Kidney capillary endothelial cell (primary cell): Measurements from ENCODE around the gene PLA2G4B.
"Not testable (repeated sequence)": the region's sequence is repeated elsewhere in the genome, so short reads cannot be mapped to it uniquely, and the experiment has no call there.

Experiments
- DNase-seq: peaks from one replicate; pipeline ENCODE4 v3.0.0-alpha.2; 2018; ENCODE audit warnings: low spot score

PLA2G4B gene

DNA sequence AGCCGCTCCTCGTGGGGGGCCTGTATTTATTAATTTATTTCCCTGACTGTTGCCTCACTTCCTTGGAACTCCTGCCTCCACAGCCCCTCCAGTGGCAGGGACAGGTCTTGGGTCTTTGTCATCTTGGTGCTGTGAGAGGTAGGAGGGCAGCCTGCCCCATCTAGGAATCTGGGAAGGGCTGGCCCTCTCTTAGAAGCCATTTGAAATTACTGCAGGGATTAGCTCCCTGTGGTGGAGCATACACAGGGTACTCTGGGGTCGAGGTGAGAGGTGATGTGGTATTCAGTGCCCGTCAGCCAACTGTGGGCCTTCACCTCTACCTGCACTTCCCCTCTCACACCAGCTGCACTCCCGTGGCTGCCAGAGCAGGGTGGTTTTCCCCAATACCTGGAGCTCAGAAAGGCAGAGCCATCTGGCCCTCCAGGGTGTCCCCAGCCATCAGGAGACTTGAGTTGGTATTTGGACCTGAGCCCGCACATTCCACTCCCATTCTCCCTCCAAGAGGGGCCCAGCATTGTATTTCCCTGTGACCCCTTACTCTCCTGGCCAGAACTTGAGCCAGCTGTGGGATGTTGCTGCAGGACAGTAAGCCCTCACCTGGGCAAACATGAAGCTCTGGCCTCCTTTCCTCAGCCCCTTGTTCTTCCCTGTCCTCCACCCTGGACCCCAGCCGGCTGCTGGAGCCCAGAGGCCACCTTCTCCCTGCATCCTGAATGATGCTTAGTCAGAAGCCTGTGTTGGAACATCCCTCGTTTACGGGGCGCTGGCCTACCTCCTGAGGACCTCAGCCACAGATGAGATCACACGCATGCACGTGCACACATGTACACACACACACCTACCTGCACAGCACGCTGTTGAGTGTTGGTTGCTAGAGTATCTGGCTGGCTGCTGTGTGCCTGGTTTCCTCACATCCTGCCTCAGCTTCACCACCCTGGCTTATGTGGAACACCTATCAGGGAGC lies 12.8 kb upstream of the PLA2G4B start:
- DNase-seq = no peak

DNA sequence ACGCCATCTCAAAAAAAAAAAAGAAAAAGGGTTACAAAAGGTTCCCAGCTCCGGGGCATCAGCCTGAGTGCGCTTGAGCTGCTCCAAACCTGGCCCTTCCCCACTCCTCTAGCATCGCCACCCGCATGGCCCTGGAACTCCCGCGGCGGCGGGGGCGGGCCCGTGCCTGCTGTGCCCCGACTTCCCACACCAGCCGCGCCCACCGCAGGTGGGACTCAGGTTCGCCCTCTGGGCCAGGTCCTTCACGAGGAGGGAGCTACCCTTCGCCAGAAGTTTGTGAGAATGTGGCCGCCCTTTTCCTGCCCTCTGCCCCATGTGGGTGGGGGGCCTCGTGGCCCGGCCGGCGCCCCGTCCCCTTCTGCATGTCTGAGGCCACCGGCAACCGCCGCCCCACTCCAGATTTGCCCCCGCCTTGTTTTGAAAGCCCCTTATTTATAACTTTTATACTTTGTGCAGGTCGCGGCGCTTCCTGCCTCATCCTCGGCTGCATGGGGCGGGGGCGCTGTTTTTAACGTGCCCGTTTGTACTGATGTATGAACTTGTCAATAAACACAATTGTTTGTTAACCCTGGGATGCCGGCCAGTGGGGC lies 11.3 kb upstream of the PLA2G4B start:
- no peak for DNase-seq

DNA sequence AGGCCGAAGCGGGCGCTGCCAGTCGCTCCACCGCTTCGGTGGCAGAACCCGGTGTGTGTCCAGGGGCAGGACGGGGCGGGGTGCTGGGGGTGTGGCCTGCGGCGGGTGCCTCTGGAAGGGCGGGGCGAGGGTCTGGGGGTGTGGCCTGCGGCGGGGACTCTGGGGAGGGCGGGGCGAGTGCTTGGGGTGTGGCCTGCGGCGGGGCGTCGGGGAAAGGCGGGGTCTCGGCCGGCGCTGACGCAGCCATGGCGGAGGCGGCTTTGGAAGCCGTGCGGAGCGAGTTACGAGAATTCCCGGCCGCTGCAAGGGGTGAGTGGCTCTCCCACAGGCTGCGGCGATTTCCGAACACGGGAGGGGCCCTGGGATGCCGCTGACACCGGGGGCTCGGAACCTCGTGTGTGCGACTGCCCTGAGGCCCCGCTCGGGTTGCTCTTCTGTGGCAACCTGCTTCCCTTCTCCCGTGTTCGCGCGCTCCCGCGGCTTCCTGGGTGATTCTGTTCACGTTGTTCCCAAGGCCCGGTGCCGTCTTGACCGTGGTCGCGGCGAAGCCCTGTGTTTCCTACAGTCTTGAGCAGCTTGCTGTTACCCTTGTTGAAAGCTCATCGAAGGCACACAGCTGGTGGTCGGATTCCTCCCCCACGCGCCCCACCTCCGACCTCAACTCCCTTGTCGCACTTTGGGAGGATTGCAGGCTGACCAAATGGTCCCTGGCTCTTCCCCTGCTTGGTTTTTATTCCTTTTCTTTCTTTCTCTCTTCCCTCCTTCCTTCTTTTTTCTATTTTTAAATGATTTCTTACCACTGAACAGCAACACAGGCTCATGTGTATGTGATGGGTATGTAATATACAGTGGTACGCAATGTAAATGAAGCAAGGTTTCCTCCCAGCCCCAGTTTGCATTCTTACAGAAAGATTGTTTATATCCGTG lies 10.5 kb upstream of the PLA2G4B start, which contains the start of gene JMJD7:
TSS of gene JMJD7 (plus strand) at position 213 of the 927 bp plus-strand sequence. CDS start at position 246, 33 bp downstream.
- DNase-seq = peak; percentile 84

DNA sequence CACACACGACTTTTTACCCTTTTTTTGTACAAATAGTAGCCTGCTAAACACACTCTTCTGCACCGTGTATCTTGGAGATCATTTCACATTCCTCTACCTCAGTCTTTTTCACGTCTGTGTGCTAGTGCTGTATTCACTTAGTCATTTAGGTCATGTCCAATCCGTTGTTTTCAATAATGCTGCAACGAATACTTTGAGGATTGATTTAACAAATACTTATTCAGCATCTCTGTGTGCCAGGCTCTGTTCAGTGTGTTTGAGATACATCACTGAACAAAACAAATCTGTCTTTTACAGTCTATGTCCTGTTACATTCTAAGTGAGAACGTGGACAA lies 9.9 kb upstream of the PLA2G4B start:
- DNase-seq = peak; percentile 10

DNA sequence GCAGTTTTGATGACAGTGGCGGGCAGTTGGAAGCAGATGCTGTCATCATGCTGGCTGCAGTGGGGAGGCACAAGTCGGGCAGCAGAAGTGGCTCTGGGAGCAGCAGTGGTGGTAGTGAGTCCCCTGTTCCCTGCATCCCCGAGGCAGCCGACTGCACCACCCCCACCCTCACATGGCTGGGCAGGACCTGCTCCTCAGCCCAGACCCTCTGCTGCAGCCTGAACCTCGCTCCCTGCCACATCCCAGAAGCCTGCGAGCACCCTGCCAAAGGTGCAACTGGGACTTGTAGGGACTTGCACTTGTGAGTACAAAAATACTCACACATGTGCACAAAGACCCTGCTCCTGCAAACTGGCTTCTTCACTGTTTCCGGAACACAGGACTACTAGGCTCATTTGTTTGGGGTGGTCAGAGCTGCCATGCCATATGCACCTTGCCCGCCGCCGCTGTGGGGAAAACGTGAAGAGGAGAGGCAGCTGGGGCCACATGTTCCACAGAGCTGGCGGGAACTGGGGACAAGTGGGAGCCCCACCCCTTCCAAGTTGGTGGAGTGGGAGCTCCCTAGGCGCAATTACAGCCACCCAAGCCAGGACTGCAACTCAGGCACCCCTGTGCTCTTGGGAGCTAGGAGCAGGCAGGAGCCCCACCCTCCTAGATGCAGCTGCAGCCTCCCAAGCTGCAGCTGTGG lies 8.5 kb upstream of the PLA2G4B start:
- DNase-seq = no peak

DNA sequence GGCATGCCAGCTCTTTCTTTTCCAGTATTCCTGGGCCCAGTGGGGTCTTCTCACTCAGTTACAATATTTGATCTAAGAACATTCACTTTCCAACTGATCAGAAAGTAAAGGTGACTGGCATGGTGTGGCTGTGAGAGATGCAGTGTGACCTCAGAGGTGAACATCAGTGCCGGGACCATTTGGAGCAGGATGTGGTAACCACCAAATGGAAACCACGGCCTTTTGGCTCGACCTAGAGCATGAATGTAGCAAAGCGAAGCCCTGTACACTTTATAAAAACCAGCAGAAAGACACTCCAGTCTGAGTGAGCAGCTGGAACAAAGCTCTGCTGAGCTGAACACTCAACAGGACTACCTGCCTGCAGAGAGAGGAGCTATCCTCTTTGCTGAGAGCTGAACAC lies 7.4 kb upstream of the PLA2G4B start:
- not testable (repeated sequence) for DNase-seq

DNA sequence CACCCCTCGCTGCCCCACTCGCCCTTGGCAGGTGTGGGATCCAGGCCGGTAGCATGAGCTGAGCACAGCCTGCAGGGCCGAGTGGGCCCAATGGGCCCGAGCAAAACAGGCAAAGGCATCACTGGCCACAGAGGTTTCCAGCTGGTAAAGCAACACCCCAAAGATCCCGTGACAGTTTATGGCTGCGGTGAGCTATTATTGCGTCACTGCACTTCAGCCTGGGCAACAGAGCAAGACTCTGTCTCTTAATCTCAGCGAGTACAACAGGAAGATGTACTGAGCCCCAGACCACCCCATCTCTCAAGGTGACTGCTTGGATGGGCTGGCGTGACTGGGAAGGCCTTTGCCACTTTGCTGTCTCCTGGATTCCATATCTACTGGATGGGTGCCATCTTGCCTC lies 6.4 kb upstream of the PLA2G4B start:
- no peak for DNase-seq

DNA sequence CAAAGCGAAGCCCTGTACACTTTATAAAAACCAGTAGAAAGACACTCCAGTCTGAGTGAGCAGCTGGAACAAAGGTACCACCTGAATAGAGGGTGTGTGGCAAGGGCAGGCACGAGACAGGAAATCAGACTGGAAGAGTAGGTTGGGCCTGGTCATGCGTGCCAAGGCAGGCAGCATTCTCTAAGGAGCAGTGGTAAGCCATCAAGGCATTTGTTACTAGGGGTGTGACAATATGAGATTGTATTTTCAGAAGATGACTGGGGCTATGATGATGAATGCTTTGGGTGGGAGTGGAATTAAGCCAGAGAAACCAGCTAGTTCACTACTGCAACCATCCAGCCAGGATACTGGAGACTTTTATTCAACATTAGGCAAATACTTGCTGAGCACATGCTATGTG lies 5.8 kb upstream of the PLA2G4B start:
- DNase-seq = no peak

DNA sequence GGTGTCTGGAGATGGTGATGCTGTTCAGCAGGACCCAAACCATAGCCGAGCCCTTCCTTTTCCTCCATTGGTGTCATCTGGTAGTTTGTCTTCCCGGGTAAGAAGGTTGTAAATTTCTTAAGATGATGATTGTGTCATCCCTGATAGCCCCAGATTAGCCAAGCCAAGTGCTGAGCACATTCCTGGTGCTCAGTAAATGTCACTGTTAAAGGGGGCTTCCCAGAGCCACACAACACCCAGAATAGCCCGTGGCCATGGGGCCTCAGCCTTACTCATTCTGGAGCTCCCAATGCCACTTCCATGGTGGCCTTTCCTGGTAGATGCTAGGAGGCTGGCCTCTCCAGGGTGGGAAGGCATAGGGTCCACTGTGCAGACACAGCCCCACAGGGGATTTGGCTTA lies 4.6 kb upstream of the PLA2G4B start:
- no peak for DNase-seq

DNA sequence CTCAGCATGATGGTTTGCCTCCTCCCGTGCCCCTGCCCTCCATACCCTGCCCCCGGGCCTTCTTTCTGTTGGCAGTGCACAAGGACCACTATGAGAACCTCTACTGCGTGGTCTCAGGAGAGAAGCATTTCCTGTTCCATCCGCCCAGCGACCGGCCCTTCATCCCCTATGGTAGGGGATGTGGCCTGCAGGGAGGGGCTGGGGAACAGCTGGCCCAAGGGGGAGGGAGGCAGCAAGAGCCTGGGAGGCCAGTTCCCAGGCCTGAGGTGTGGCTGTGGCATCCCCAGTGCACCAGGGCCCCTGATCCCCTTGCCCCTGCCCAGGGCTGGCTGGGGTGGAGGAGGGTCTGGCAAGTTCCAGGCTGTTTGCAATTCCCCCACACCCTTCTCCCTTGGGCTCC lies 2.6 kb upstream of the PLA2G4B start:
- DNase-seq = no peak

DNA sequence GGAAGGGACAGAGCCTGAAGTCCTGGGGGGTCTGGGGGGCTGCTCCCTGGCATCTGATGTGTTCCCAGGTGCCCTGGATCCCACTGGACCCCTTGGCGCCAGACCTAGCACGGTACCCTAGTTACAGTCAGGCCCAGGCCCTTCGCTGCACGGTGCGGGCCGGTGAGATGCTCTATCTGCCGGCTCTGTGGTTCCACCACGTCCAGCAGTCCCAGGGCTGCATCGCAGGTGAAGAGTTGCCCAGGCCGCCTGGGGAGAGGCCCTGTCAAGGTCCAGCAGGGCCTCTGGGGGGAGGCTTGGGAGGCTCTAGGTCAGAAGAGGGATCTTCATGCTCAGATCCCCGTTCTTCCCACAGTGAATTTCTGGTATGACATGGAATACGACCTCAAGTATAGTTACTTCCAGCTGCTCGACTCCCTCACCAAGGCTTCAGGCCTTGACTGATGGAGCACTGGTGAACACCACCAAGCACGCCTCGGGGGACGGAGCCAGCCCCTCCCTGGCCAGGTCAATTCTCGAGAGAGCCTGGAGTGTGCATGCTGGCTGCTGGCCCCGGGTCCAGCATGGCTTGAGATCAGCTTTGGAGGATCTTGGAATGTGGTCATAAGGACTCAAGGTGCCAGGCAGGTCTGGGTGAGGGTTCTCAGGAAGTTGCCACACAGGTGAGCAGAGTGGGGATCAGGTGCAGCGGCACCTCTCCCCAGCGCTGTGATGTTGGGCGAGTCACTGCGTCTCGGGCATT lies 1.8 kb upstream of the PLA2G4B start:
- no peak for DNase-seq

DNA sequence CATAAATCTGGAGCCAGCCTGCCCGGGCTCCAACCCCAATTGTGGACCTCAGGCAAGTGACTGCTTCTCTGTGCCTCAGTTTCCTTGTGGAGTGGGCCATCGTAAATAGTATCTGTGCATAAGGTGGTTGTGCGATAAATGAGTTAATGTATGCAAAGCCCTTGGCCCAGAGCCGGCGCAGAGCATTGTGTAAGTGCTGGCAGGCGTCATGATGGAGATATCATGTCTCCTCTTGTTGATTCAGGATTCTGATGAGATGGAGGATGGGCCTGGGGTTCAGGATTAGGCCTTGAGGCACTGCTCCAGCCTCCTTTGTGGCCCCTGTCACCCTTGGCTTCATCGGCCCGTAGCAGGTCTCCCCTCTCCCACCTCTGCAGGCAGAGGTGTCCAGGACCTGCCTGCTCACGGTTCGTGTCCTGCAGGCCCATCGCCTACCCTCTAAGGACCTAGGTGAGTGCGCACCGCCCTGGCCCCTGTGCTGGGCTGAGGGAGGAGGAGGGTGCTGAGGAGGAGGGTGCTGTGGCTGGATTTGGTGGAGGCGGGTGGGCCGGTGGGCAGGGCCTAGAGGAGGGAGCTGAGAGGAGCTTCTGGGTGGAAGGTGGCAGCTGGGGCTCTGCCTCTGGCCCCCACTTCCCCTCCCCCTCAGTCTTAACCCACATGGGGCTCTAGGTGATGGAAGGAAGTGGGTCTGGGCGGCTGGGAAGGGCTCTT lies 1.3 kb downstream of the PLA2G4B start:
- no peak for DNase-seq

DNA sequence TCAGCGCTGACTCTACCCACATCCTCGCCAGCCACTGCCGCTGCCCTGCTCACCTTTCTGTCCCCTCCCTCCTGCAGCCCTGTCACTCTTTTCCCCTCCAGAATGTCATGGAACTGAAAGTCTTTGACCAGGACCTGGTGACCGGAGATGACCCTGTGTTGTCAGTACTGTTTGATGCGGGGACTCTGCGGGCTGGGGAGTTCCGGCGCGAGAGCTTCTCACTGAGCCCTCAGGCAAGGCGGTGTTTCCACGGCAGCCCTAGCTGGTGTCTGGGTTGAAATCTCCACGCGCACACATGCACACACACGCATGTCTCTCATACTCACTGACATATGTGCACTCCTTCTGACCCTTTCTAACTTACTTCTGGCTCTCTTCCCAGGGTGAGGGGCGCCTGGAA lies 2.0 kb downstream of the PLA2G4B start:
- no peak for DNase-seq

DNA sequence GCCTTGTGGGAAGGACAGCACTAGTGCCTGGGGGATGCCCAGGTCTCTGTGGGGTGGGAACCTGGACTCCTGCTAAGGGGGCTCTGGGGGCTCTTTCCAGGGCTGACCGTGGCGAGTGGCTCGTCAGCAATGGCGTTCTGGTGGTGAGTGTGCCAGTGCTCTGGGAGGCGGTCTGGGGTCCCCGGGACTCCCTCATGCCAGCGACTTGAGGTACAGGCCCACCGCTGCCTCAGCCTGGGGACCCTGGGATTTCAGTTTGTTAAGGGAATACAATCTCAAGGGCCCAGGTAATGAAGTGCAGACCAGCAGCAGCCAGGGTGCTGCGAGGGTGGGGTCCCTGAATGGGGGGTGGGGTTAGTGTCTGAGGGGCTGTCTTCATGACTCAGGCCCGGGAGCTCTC lies 2.5 kb downstream of the PLA2G4B start:
- no peak for DNase-seq

DNA sequence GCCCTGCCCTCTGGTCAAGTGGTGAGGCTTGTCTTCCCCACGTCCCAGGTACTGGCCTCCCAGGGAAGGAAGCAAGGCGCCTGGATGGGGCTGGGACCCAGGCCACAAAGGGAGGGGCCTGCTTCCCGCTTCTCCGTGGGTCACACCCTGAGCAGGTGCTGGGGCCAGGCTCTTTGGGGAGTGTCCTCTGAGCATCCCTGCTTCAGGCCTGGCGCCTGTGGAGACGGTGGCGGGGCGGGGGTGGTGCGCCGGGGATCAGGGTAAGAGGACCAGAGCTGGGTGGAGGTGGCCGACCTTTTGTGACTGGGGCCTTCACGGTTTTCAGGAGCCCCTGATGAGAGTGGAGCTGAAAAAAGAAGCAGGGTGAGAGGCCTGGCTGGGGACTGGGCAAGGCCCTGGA lies 3.6 kb downstream of the PLA2G4B start:
- DNase-seq = no peak

DNA sequence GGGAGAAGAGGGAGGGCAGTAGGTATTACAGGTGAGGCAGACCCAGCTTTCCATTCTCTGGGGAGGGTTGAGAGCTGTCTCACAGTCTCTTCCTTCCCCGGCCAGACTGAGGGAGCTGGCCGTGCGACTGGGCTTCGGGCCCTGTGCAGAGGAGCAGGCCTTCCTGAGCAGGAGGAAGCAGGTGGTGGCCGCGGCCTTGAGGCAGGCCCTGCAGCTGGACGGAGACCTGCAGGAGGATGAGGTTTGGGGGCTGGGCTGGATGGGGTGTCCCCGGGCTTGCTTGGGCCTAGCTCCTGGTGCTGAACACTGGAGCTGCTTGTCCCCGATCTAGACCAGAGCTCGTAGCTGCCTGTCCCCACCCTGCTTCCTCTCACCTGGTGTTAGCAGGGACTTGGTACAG lies 4.9 kb downstream of the PLA2G4B start:
- DNase-seq = no peak

DNA sequence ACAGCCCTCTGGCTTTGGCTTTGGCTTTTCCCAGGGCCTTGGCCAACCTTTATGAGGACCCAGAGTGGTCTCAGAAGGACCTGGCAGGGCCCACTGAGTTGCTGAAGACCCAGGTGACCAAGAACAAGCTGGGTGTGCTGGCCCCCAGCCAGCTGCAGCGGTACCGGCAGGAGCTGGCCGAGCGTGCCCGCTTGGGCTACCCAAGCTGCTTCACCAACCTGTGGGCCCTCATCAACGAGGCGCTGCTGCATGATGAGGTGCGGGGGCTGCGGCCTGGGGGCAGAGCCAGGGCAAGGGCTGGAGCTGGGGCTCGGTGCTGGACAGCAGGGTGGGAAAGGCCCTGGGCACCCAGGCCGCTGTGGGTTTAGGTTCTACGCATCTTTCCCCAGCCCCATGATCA lies 6.2 kb downstream of the PLA2G4B start:
- DNase-seq = no peak

DNA sequence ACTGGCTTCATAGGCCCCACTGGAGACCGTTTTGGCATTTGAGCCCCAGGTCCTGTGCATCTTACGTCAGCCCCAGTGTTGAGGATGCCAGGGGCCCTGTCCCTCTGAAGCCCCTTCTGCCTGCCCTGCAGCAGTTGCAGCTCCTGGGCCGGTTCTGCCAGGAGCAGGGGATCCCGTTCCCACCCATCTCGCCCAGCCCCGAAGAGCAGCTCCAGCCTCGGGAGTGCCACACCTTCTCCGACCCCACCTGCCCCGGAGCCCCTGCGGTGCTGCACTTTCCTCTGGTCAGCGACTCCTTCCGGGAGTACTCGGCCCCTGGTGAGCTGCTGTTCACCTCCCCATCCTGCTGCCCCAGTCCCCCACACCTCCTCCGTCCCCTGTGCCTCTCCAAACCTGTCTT lies 8.6 kb downstream of the PLA2G4B start:
- no peak for DNase-seq

DNA sequence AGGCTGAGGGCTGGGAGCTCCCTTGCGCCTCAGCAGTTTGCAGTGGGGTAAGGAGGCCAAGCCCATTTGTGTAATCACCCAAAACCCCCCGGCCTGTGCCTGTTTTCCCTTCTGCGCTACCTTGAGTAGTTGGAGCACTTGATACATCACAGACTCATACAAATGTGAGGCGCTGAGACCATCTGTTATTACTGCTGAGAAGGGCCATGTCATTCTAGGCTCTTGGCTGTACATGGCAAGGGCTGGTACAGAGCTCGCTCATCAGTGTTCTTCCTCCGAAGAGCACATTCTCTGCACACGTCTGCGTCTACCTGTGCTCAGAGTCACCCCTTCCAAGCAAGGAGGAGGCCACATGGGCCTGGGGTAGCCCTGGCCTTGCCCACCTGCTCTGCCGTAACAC lies 9.3 kb downstream of the PLA2G4B start:
- no peak for DNase-seq

DNA sequence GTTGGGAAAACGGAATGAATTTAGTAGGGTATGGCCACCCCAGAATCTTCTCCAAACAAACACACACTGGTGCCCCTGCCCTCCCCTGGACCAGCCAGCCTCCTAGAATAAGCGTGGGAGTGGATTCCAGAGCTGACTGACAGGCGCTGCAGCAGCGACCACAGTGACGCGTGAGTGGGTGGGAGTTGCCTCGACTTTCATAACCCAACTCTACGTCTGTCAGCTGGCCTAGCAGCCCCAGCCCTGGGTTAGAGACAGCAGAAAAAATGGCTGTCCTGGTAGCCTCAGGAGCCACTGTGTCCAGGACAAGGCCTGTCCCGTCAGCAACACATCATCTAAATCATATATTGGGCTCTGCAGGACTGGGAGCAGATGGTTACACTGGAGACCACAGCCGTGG lies 10.0 kb downstream of the PLA2G4B start:
- DNase-seq = no peak

DNA sequence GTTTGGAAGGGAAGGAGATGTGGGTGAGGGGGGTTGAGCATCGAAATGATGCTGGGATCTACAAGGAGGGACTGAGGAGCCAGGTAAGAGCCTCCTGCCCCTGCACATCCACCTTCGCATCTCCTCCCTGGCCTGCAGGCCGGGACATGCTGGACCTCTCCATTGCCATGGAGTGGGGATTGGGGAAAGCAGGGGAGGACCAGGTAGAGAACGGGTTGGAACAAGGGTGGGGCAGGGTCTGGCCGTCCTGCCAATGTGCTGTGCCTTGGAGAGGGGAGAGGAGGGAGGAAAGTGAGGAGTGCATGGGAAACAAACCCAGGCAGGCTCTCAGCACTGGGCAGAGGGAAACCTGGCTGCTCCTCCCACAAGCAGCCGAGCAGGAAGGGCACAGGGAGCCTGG lies 10.6 kb downstream of the PLA2G4B start:
- DNase-seq = no peak
